Esophagus squamous epithelium (tissue), 5 donors: ENCODE data around the gene ANK2. TPM values are rescaled to one million over a fixed set of nuclear protein-coding genes. Genes with fewer than 3 reads are reported as not detected.
A peak's percentile ranks its signal among the peaks of the same experiment; 100 is the strongest.

ENCODE experiments used
- DNase-seq: peaks from one replicate; lab custom pipeline; 2025; lab: John Stamatoyannopoulos, UW
- H3K27ac ChIP-seq, 4 donors: fragments of 200-600 bp; sonication (generic); one replicate each; pipeline ENCODE4 v1.5.1; 2016 to 2019; ENCODE audit warnings: mild to moderate bottlenecking in 1 of 4
- H3K27me3 ChIP-seq, 4 donors: fragments of 200-600 bp; sonication (generic); 1 replicate in 3 of 4; 2 replicates in 1 of 4; pipeline versions ENCODE4 v1.5.1 to v1.6.0; 2017 to 2021; ENCODE audit warnings: antibody characterized with exemption in 1 of 4
- H3K36me3 ChIP-seq, 3 donors: fragments of 200-600 bp; sonication (generic); one replicate each; pipeline ENCODE4 v1.5.1; 2016 to 2019
- H3K4me1 ChIP-seq, 3 donors: fragments of 200-600 bp; sonication (generic); one replicate each; pipeline ENCODE4 v1.5.1; 2017 to 2019
- H3K4me3 ChIP-seq, 4 donors: fragments of 200-600 bp; sonication (generic); 1 replicate in 3 of 4; 2 replicates in 1 of 4; pipeline ENCODE4 v1.5.1; 2016 to 2019; ENCODE audit warnings: mild to moderate bottlenecking in 2 of 4, moderate library complexity in 1 of 4
- H3K9me3 ChIP-seq, 3 donors: fragments of 200-600 bp; sonication (generic); one replicate each; pipeline ENCODE4 v1.5.1; 2016 to 2019
- CTCF ChIP-seq, 6 experiments: fragments of 450-650 bp in 4 of 6; fragments of 200-600 bp in 2 of 6; sonication (generic) in 2 of 6; IDR thresholded peaks; one replicate each; pipeline ENCODE4 v1.5.1; 2016 to 2019; ENCODE audit warnings: antibody characterized with exemption in 6 of 6, mild to moderate bottlenecking in 4 of 6, moderate library complexity in 4 of 6
- POLR2A ChIP-seq, 4 donors: fragments of 450-650 bp; IDR thresholded peaks; one replicate each; pipeline ENCODE4 v1.6.1; 2017; ENCODE audit warnings: antibody characterized with exemption in 4 of 4, mild to moderate bottlenecking in 4 of 4, moderate library complexity in 3 of 4
- WGBS, 2 donors: methylation state at CpG; one replicate each; pipeline ENCODE4 v1.1.5; 2018; 5-methylcytosine and 5-hydroxymethylcytosine counted together
- intact Hi-C: fragments of 100-400 bp; cut with DNase I; formaldehyde crosslinking; loops from one replicate; pipeline ENCODE4 v1.15.0; 2022
- total RNA-seq, 4 donors: library from RNA; depleted of rRNA; stranded (reverse); fragments of >200 nt; gene quantifications; one replicate each; pipeline ENCODE4 v1.1.0, GENCODE V29; 2016
- donor health status: DM: yes; HTN: yes; CAD: no.

ANK2 gene
- total RNA-seq, 4 donors from 2014 or later, result 1.4 to 20.8 (median 9.6) TPM

GRCh38 chr4:113170115-113170804 is 120.8 kb downstream of the ANK2 start:
- DNase-seq, result no peak
- intact Hi-C loops, result no loop called here
- Histone ChIP-seq H3K27ac (no peak overlapping the region), H3K9me3 (no peaks in the 10 kb centered on the region), H3K4me3 (no peak overlapping the region), H3K36me3 (no peaks in the 10 kb centered on the region), H3K4me1 (no peaks in the 10 kb centered on the region), H3K27me3 (no peaks in the 10 kb centered on the region)
- 71 to 73% methylated on average over 5 of the region's 5 CpGs for WGBS, 2 donors
- TF ChIP-seq POLR2A (IDR thresholded peaks at IDR 0.05), result no peak
- TF ChIP-seq CTCF (IDR thresholded peaks at IDR 0.05), result no peak

GRCh38 chr4:113170805-113171468 is 121.5 kb downstream of the ANK2 start:
- H3K36me3 ChIP-seq, result no peaks in the 10 kb centered on the region
- DNase-seq, result no peak
- H3K27me3 ChIP-seq, result no peaks in the 10 kb centered on the region
- WGBS, 2 donors, result 37 to 77% methylated on average over 2 of the region's 2 CpGs
- H3K9me3 ChIP-seq, result no peaks in the 10 kb centered on the region
- intact Hi-C loops, result no loop called here
- H3K4me3 ChIP-seq, result no peak overlapping the region
- H3K27ac ChIP-seq, result no peak overlapping the region
- TF ChIP-seq POLR2A (IDR thresholded peaks at IDR 0.05) (no peak), CTCF (IDR thresholded peaks at IDR 0.05) (no peak)
- no peaks in the 10 kb centered on the region for H3K4me1 ChIP-seq

- WGBS, 2 donors, result 62 to 71% methylated on average over 5 of the region's 5 CpGs
- no peak for DNase-seq
- H3K9me3 ChIP-seq, result no peaks in the 10 kb centered on the region
- H3K27me3 ChIP-seq, result no peaks in the 10 kb centered on the region
- H3K4me1 ChIP-seq, result no peaks in the 10 kb centered on the region
- H3K27ac ChIP-seq, result no peak overlapping the region
- intact Hi-C loops, result no loop called here
- no peaks in the 10 kb centered on the region for H3K36me3 ChIP-seq
- no peak overlapping the region for H3K4me3 ChIP-seq
- TF ChIP-seq CTCF (IDR thresholded peaks at IDR 0.05), result no peak
- TF ChIP-seq POLR2A (IDR thresholded peaks at IDR 0.05), result no peak
These were observed 123.8 kb downstream of the ANK2 start for GRCh38 chr4:113173126-113173792.

- 44 to 51% methylated on average over 3 of the region's 3 CpGs for WGBS, 2 donors
- Histone ChIP-seq H3K27me3 (no peaks in the 10 kb centered on the region), H3K27ac (no peak overlapping the region), H3K9me3 (no peaks in the 10 kb centered on the region), H3K4me1 (peaks cover 0 to 5% (median 0%) of the 10 kb centered on the region in 3 donors), H3K36me3 (no peaks in the 10 kb centered on the region), H3K4me3 (no peak overlapping the region)
- intact Hi-C loops, result no loop called here
- no peak for DNase-seq
- TF ChIP-seq POLR2A (IDR thresholded peaks at IDR 0.05), result no peak
- no peak for TF ChIP-seq CTCF (IDR thresholded peaks at IDR 0.05)
These were observed 124.4 kb downstream of the ANK2 start for GRCh38 chr4:113173793-113174264.

- intact Hi-C loops, result no loop called here
- H3K4me1 ChIP-seq, result peaks cover 0 to 8% (median 0%) of the 10 kb centered on the region in 3 donors
- peak overlapping the region in 1 of 4 donors; percentile 34 for H3K27ac ChIP-seq
- WGBS, 2 donors, result 61 to 65% methylated on average over 1 of the region's 1 CpG
- H3K27me3 ChIP-seq, result no peaks in the 10 kb centered on the region
- no peak overlapping the region for H3K4me3 ChIP-seq
- DNase-seq, result no peak
- TF ChIP-seq CTCF (IDR thresholded peaks at IDR 0.05) (no peak), POLR2A (IDR thresholded peaks at IDR 0.05) (no peak)
- no peaks in the 10 kb centered on the region for H3K9me3 ChIP-seq
- no peaks in the 10 kb centered on the region for H3K36me3 ChIP-seq
These were observed 129.6 kb downstream of the ANK2 start for GRCh38 chr4:113179091-113179490.
